ENCODE measurements around the gene ELFN2. TPM values are rescaled to one million over a fixed set of nuclear protein-coding genes. Genes with fewer than 3 reads are reported as not detected.

Gene ELFN2
- total RNA-seq, 1 donor = under 0.01 TPM

DNA sequence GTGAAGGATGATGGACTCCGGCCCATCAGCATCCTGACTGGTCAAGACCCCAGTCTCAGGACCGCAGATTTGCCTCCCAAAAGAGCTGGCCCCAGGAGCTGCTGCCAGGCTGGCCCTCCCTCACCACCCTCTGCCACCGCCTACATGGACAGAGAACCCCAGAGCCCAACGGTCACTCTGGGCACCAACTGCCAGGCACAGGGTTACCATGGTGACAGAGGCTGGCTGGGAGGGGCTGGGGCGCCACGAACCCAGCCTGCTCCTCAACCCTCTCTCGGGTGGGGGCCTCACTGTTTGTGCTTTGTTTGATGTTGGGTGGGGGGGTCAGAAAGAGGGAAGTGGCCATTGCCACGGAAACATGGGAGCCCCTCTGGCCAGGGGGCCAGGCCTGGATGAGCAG, 55.8 kb downstream of the ELFN2 start:
- H3K4me3 ChIP-seq (ENCODE audit: low read depth, low read length) = no peak overlapping the region
- TF ChIP-seq, protein P1, sequence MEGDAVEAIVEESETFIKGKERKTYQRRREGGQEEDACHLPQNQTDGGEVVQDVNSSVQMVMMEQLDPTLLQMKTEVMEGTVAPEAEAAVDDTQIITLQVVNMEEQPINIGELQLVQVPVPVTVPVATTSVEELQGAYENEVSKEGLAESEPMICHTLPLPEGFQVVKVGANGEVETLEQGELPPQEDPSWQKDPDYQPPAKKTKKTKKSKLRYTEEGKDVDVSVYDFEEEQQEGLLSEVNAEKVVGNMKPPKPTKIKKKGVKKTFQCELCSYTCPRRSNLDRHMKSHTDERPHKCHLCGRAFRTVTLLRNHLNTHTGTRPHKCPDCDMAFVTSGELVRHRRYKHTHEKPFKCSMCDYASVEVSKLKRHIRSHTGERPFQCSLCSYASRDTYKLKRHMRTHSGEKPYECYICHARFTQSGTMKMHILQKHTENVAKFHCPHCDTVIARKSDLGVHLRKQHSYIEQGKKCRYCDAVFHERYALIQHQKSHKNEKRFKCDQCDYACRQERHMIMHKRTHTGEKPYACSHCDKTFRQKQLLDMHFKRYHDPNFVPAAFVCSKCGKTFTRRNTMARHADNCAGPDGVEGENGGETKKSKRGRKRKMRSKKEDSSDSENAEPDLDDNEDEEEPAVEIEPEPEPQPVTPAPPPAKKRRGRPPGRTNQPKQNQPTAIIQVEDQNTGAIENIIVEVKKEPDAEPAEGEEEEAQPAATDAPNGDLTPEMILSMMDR (IDR thresholded peaks at IDR 0.05; ENCODE audit: insufficient read depth, low read depth, low read length) = no peak
- no peak for DNase-seq (ENCODE audit: low read depth)

DNA sequence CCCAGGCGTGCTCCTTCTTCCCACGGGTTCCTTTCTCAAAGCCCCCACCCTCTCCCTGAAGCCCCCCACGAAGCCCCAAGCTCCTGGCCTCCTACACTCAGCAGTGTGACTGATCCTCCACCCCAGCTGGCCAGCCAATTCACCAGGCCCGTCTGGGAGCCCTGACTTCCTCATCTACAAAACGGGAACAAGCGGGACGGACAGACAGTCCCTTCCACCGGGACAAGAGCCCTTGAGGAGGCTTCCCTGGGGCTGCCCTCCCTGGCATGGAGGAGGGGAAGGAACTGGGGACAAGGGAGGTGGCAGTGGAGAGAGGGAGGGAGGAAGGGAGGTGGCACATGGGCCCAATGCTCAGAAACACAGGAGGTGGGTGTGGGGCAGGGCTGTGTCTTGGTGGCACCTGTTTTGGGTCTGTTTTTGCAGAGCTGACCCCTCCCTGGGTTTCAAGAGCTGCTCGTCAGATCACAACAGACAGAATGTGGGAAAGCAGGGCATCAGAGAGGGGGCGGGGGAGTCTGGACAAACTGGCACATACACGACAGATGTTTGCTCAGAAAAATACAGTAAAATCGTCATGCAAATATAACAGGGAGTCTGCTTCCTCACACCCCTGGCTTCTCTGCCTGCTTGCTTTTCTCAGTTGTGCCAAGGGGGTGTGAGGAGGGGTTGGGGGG, 56.8 kb downstream of the ELFN2 start:
- TF ChIP-seq, protein P1 (IDR thresholded peaks at IDR 0.05; ENCODE audit: insufficient read depth, low read depth, low read length) = no peak
- DNase-seq (ENCODE audit: low read depth) = no peak
- no peak overlapping the region for H3K4me3 ChIP-seq (ENCODE audit: low read depth, low read length)

DNA sequence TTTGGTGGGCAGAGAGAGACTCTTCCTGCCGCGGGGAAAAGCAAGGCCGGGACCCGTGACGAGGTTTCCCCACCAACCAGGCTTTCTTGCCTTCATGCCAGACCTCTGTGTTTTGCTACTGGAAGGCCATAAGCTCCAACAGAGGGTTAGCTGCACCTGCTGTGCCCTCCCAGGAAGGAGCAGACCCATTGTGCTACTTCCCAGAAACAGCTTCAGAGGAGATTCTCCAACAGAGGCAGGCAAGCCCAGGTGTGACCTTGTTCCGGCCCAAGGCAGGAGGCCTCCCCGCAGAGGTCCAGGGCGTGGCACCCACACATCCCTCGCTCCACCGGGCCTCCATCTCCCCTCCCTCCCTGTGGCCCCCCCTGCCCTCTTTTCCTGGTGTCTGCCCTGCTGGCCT, 57.8 kb downstream of the ELFN2 start:
- no peak for DNase-seq (ENCODE audit: low read depth)
- TF ChIP-seq, protein P1 (IDR thresholded peaks at IDR 0.05; ENCODE audit: insufficient read depth, low read depth, low read length) = no peak
- H3K4me3 ChIP-seq (ENCODE audit: low read depth, low read length) = no peak overlapping the region

DNA sequence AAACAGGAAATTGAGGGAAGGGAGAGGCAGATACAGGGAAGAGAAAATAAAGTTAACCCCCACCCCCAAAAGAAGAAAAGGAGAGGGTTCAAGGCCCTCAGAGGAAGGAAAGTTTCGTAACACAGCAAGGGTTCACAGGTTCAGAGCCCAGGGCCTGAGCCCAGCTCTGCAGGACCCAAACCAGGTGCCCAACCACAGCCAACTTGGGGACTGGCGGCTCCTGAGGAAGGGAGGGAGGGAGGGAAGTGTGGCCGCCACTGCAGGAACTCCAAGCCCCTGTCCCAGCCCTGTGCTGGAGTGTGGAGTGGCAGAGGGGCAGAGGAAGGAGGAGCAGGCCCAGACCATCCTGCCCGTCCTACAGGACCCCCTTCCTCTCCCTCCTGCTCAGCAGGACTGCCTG, 59.2 kb downstream of the ELFN2 start:
- H3K4me3 ChIP-seq (ENCODE audit: low read depth, low read length) = no peak overlapping the region
- TF ChIP-seq, protein P1 (IDR thresholded peaks at IDR 0.05; ENCODE audit: insufficient read depth, low read depth, low read length) = no peak
- DNase-seq (ENCODE audit: low read depth) = no peak

DNA sequence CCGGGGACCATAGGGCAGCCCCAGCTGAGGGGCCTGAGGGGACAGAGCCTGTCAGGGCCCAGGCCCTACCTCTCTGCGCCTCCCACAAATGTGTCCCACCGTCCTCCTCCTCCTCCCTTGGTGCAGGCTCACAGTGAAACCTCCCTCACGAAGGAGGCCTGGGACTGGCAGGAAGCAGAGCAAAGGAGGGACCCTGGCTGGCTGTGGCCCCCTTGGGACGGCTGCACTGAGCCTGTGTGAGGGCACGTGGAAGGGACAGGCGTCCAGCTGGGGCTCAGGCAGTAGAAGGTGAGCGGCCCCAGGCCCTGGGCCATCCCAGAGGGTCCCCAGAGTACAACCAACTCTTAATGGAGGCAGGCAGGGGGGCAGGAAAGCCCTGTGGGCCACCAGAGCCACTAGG, 60.7 kb downstream of the ELFN2 start:
- no peak for DNase-seq (ENCODE audit: low read depth)
- TF ChIP-seq, protein P1 (IDR thresholded peaks at IDR 0.05; ENCODE audit: insufficient read depth, low read depth, low read length) = no peak
- no peak overlapping the region for H3K4me3 ChIP-seq (ENCODE audit: low read depth, low read length)

DNA sequence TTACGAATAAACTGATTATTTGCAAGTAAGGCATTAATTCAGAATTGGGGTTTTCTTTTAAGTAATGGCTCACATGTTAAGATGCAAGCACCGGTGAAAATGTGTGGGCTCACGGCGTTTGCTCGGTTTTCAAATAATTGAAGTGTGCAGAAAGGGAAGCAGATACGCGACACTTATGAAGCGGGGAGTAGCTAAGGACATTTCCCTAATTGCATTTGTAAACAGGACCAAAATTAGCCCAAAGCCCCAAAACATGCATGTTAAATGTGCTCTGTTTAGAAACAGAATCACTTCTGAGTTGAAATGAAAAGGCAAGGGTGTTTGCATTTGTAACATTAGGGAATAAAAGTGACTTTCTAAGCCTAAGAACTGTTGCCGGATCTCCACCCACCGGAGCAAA, 61.3 kb downstream of the ELFN2 start:
- no peak overlapping the region for H3K4me3 ChIP-seq (ENCODE audit: low read depth, low read length)

More for the DNA sequence above, 61.3 kb downstream of the ELFN2 start:
- no peak for DNase-seq (ENCODE audit: low read depth)
- TF ChIP-seq, protein P1 (IDR thresholded peaks at IDR 0.05; ENCODE audit: insufficient read depth, low read depth, low read length) = no peak

Data from fibroblast of villous mesenchyme (primary cell).